ENCODE data around the gene ASTN1. TPM values are rescaled to one million over a fixed set of nuclear protein-coding genes. Genes with fewer than 3 reads are reported as not detected.

Gene ASTN1
- total RNA-seq, 4 donors from 2014 or later = 1.2 to 2.2 (median 1.6) TPM

DNA sequence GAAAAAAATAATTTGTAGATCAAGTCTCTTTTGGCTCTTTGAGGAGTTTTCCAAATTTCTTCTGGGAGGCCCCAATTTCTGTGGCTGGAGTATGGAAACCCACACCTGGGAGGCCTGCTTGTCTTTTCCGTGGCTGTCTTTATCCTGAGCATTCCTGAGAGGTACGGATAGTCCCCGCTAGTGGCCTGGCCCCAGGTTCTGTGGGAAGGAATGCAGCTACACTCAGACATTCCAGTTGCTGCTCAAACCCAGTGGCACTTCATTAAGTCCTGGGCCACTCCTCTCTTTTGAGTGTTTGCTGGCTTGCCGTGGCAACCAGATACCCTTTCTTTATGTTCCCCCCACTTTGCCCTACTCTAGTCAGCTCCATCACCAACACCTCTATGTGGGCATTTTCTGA lies 310.4 kb downstream of the ASTN1 start:
- no peaks in the 10 kb centered on the region for H3K9me3 ChIP-seq
- intact Hi-C loops (cut with DNase I) = no loop called here
- no peak overlapping the region for H3K27ac ChIP-seq (replicated peaks in 1 of 4)
- WGBS = 82% methylated on average over 4 of the region's 4 CpGs
- peaks cover 0 to 3% (median 0%) of the 10 kb centered on the region in 4 donors for H3K4me1 ChIP-seq
- H3K4me3 ChIP-seq = no peak overlapping the region
- TF ChIP-seq, protein P1, sequence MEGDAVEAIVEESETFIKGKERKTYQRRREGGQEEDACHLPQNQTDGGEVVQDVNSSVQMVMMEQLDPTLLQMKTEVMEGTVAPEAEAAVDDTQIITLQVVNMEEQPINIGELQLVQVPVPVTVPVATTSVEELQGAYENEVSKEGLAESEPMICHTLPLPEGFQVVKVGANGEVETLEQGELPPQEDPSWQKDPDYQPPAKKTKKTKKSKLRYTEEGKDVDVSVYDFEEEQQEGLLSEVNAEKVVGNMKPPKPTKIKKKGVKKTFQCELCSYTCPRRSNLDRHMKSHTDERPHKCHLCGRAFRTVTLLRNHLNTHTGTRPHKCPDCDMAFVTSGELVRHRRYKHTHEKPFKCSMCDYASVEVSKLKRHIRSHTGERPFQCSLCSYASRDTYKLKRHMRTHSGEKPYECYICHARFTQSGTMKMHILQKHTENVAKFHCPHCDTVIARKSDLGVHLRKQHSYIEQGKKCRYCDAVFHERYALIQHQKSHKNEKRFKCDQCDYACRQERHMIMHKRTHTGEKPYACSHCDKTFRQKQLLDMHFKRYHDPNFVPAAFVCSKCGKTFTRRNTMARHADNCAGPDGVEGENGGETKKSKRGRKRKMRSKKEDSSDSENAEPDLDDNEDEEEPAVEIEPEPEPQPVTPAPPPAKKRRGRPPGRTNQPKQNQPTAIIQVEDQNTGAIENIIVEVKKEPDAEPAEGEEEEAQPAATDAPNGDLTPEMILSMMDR (IDR thresholded peaks at IDR 0.05) = no peak
- TF ChIP-seq POLR2A (IDR thresholded peaks at IDR 0.05; ENCODE audit: low read depth) (no peak), POLR2AphosphoS5 (IDR thresholded peaks at IDR 0.05) (no peak)
- H3K36me3 ChIP-seq = no peaks in the 10 kb centered on the region
- H3K27me3 ChIP-seq = no peaks in the 10 kb centered on the region
- no peak for DNase-seq (ENCODE audit: extremely low spot score)

DNA sequence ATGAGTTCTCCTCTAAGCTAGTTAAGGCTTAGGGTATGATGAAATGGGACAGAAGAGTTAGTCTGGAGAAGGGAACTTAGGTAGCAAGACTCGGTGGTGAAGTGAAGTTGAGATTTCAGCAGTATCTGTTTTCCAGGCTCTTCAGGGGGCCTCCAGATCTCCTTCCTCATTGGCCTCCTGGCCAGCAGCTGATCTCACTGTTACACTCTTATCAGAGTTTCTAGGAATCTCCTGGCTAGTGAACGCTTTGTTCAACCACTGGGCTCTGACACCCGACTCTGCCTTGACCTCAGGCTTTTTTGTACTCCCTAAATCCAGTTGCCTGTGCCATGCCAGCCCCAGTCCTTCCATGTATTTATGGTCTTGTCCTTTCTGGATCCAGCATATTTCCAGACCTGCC lies 311.0 kb downstream of the ASTN1 start:
- intact Hi-C loops (cut with DNase I) = no loop called here
- peaks cover 0 to 3% (median 0%) of the 10 kb centered on the region in 4 donors for H3K4me1 ChIP-seq
- no peak overlapping the region for H3K4me3 ChIP-seq
- H3K9me3 ChIP-seq = no peaks in the 10 kb centered on the region
- H3K36me3 ChIP-seq = no peaks in the 10 kb centered on the region
- no peaks in the 10 kb centered on the region for H3K27me3 ChIP-seq
- H3K27ac ChIP-seq (replicated peaks in 1 of 4) = no peak overlapping the region
- TF ChIP-seq EP300 (IDR thresholded peaks at IDR 0.05) = no peak
- 76% methylated on average over 3 of the region's 3 CpGs for WGBS
- DNase-seq (ENCODE audit: extremely low spot score) = no peak

DNA sequence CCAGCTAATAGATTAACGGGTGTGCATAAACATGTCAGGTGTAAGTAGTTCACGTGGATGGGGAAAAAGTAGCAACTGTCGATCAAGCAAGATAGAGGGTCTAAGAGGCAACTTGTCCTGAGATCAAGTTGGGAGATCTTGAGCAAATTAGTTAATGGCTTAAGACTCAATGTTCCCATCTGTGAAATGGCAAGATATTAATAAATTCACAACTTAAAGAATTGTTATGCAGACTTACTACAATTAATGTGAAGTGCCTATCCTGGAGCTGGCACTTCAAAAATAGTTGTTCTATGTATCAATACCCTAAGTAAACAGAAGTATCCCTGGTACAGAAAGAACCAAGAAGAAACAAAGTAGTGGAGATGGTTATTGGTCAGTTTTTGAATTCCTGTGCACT lies 312.4 kb downstream of the ASTN1 start:
- H3K9me3 ChIP-seq = no peaks in the 10 kb centered on the region
- no peak overlapping the region for H3K4me3 ChIP-seq
- WGBS = 85% methylated on average over 3 of the region's 3 CpGs
- no peaks in the 10 kb centered on the region for H3K36me3 ChIP-seq
- no peak for DNase-seq (ENCODE audit: extremely low spot score)
- intact Hi-C loops (cut with DNase I) = no loop called here
- no peaks in the 10 kb centered on the region for H3K27me3 ChIP-seq
- H3K4me1 ChIP-seq = peaks cover 0 to 3% (median 0%) of the 10 kb centered on the region in 4 donors
- H3K27ac ChIP-seq (replicated peaks in 1 of 4) = no peak overlapping the region
- TF ChIP-seq, protein P1 (IDR thresholded peaks at IDR 0.05) = no peak
- no peak for TF ChIP-seq EP300 (IDR thresholded peaks at IDR 0.05)
- TF ChIP-seq POLR2A (IDR thresholded peaks at IDR 0.05; ENCODE audit: low read depth) = no peak
- no peak for TF ChIP-seq POLR2AphosphoS5 (IDR thresholded peaks at IDR 0.05)

DNA sequence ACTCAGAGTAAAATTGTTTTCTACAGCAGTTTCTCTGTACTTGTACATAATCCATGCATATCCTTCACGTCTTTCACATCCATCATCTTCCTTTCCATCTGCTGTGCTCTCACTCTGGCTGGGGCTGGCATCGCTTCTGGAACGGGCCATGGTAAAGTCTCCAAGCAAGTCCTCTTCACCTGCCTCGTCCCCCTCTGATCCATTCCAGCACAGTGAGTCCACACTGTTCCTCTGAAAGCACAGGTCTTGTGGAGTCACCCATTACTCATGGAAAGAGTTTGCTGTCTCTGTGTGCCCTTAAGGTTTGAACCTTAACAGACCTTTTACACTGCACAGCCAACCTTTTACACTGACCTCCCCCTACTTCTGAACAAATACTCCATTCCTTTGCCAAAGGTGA lies 313.6 kb downstream of the ASTN1 start:
- Histone ChIP-seq H3K4me3 (no peak overlapping the region), H3K27ac (replicated peaks in 1 of 4) (no peak overlapping the region), H3K27me3 (no peaks in the 10 kb centered on the region), H3K9me3 (no peaks in the 10 kb centered on the region), H3K4me1 (peaks cover 0 to 3% (median 0%) of the 10 kb centered on the region in 4 donors), H3K36me3 (no peaks in the 10 kb centered on the region)
- WGBS = 68% methylated on average over 4 of the region's 4 CpGs
- no peak for DNase-seq (ENCODE audit: extremely low spot score)
- TF ChIP-seq, protein P1 (IDR thresholded peaks at IDR 0.05) = no peak
- no peak for TF ChIP-seq POLR2AphosphoS5 (IDR thresholded peaks at IDR 0.05)
- no peak for TF ChIP-seq EP300 (IDR thresholded peaks at IDR 0.05)
- TF ChIP-seq POLR2A (IDR thresholded peaks at IDR 0.05; ENCODE audit: low read depth) = no peak
- intact Hi-C loops (cut with DNase I) = no loop called here

DNA sequence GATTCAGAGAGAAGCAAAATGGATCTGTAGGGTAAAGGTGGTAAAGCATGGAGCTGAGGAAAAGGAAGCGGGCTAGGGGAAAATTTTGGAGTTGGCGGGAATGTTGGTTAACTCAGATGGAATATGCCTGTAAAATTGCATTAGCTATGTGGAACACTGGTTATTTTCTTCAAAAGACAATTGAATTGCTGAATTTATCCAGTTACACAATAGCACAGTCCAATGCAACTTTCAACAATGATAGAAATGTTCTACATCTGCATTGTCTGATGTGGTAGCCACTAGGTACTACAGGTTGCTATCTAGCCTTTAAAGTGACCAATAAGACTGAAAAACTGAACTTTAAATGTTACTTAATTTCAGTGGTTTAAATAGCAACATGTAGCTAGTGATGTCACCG lies 315.2 kb downstream of the ASTN1 start:
- H3K36me3 ChIP-seq = no peaks in the 10 kb centered on the region
- DNase-seq (ENCODE audit: extremely low spot score) = no peak
- H3K27me3 ChIP-seq = no peaks in the 10 kb centered on the region
- no peak overlapping the region for H3K4me3 ChIP-seq
- peaks cover 0 to 3% (median 0%) of the 10 kb centered on the region in 4 donors for H3K4me1 ChIP-seq
- intact Hi-C loops (cut with DNase I) = loop anchor here (5.0 kb wide), 1 partner anchor 472 kb away; no protein-coding TSS in a partner anchor
- TF ChIP-seq, protein P1 (IDR thresholded peaks at IDR 0.05) = no peak
- TF ChIP-seq EP300 (IDR thresholded peaks at IDR 0.05) (no peak), POLR2AphosphoS5 (IDR thresholded peaks at IDR 0.05) (no peak), POLR2A (IDR thresholded peaks at IDR 0.05; ENCODE audit: low read depth) (no peak)
- H3K27ac ChIP-seq (replicated peaks in 1 of 4) = no peak overlapping the region
- WGBS = 81% methylated on average over 3 of the region's 3 CpGs
- no peaks in the 10 kb centered on the region for H3K9me3 ChIP-seq
